ENCODE results near the gene UBE2E2. TPM values are rescaled to one million over a fixed set of nuclear protein-coding genes. Genes with fewer than 3 reads are reported as not detected.

Gene UBE2E2
- total and polyA plus RNA-seq, 2 donors (not counting 1 experiment from before 2014, with no cell fraction given), result 16.0 to 45.0 TPM

DNA sequence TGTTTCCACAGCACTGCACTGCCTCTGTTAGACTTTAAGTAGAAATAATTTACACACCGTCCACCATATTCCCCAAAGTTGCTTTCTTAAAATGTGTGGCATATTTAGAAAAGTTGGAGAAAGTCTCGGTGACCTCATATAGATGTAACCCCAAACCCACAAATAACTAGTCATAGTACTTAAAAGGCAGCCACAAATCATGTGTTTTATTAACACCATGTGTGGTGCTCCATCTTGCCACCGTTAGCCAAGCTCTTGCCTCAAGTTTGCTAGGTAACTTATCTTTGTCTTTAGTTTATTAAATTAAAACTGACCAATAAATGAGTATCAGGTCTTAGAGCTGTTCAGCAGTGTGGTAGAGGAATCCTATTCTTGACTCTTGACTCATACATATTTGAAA is 257.9 kb downstream of the UBE2E2 start:
- intact Hi-C loops (cut with micrococcal nuclease), result no loop called here
- no peak for DNase-seq
- H3K4me3 ChIP-seq (ENCODE audit: control extremely low read depth in 1 of 5, extremely low read depth in 1 of 5, insufficient read depth in 1 of 5, low read depth in 2 of 5, low read length in 4 of 5), result no peak overlapping the region
- no peaks in the 10 kb centered on the region for H3K9me3 ChIP-seq (ENCODE audit: control extremely low read depth in 1 of 3, control insufficient read depth in 2 of 3, insufficient read depth in 1 of 3, low read length in 2 of 3)
- no peaks in the 10 kb centered on the region for H4K20me1 ChIP-seq (ENCODE audit: control insufficient read depth, insufficient read depth, low read length, poor library complexity, severe bottlenecking)
- ChIA-PET POLR2A (no interaction called here), CTCF (no interaction called here)
- no peak overlapping the region for H3K27ac Mint-ChIP-seq
- no peaks in the 10 kb centered on the region for H3K27me3 ChIP-seq (replicated peaks in 1 of 4; ENCODE audit: control extremely low read depth in 1 of 4, control insufficient read depth in 3 of 4, insufficient read depth in 4 of 4, low read length in 3 of 4)
- H3K4me3 Mint-ChIP-seq, result no peak overlapping the region
- no peak for TF ChIP-seq EZH2 (IDR thresholded peaks at IDR 0.05; ENCODE audit: borderline replicate concordance, insufficient read depth, low read depth, low read length, poor library complexity, severe bottlenecking)
- TF ChIP-seq, protein P1, sequence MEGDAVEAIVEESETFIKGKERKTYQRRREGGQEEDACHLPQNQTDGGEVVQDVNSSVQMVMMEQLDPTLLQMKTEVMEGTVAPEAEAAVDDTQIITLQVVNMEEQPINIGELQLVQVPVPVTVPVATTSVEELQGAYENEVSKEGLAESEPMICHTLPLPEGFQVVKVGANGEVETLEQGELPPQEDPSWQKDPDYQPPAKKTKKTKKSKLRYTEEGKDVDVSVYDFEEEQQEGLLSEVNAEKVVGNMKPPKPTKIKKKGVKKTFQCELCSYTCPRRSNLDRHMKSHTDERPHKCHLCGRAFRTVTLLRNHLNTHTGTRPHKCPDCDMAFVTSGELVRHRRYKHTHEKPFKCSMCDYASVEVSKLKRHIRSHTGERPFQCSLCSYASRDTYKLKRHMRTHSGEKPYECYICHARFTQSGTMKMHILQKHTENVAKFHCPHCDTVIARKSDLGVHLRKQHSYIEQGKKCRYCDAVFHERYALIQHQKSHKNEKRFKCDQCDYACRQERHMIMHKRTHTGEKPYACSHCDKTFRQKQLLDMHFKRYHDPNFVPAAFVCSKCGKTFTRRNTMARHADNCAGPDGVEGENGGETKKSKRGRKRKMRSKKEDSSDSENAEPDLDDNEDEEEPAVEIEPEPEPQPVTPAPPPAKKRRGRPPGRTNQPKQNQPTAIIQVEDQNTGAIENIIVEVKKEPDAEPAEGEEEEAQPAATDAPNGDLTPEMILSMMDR (IDR thresholded peaks at IDR 0.05), result no peak
- H3K9me3 Mint-ChIP-seq (ENCODE audit: insufficient read depth), result no peaks in the 10 kb centered on the region
- no CpG with 5 or more reads among the region's 3 CpGs for WGBS (ENCODE audit: insufficient coverage)
- H3K4me1 Mint-ChIP-seq, result peaks cover 37% of the 10 kb centered on the region
- no peaks in the 10 kb centered on the region for H3K27me3 Mint-ChIP-seq
- no peak overlapping the region for H3K4me2 ChIP-seq (replicated peaks; ENCODE audit: low read depth, low read length, poor library complexity, severe bottlenecking)
- H2AFZ ChIP-seq (ENCODE audit: insufficient read depth, low read depth, low read length, poor library complexity, severe bottlenecking), result no peak overlapping the region
- H3K4me1 ChIP-seq (ENCODE audit: control insufficient read depth in 2 of 2, insufficient read depth in 2 of 2, low read length in 2 of 2), result peaks cover 7 to 10% of the 10 kb centered on the region in 2 donors
- H3K9ac ChIP-seq (ENCODE audit: low read length), result no peak overlapping the region
- H3K27ac ChIP-seq (ENCODE audit: low read length in 2 of 2), result no peak overlapping the region
- H3K36me3 ChIP-seq (replicated peaks in 1 of 2; ENCODE audit: control extremely low read depth in 1 of 2, control insufficient read depth in 1 of 2, extremely low read depth in 1 of 2, insufficient read depth in 2 of 2, low read length in 1 of 2), result no peaks in the 10 kb centered on the region
- peaks cover 53% of the 10 kb centered on the region for H3K79me2 ChIP-seq (ENCODE audit: control insufficient read depth, insufficient read depth, low read length)
- no peak for ATAC-seq (ENCODE audit: low read depth)

GRCh38 chr3:23463791-23464190 is 260.7 kb downstream of the UBE2E2 start:
- no peaks in the 10 kb centered on the region for H3K36me3 ChIP-seq (replicated peaks in 1 of 2; ENCODE audit: control extremely low read depth in 1 of 2, control insufficient read depth in 1 of 2, extremely low read depth in 1 of 2, insufficient read depth in 2 of 2, low read length in 1 of 2)
- WGBS (ENCODE audit: insufficient coverage), result no CpG with 5 or more reads among the region's 3 CpGs
- H3K27ac Mint-ChIP-seq, result no peak overlapping the region
- peaks cover 53% of the 10 kb centered on the region for H3K79me2 ChIP-seq (ENCODE audit: control insufficient read depth, insufficient read depth, low read length)
- no peak overlapping the region for H3K4me2 ChIP-seq (replicated peaks; ENCODE audit: low read depth, low read length, poor library complexity, severe bottlenecking)
- intact Hi-C loops (cut with micrococcal nuclease), result no loop called here
- no peak overlapping the region for H3K27ac ChIP-seq (ENCODE audit: low read length in 2 of 2)
- TF ChIP-seq EZH2 (IDR thresholded peaks at IDR 0.05; ENCODE audit: borderline replicate concordance, insufficient read depth, low read depth, low read length, poor library complexity, severe bottlenecking), result no peak
- TF ChIP-seq, protein P1 (IDR thresholded peaks at IDR 0.05), result no peak
- DNase-seq (no peak), ATAC-seq (ENCODE audit: low read depth) (no peak)
- peaks cover 7% of the 10 kb centered on the region for H4K20me1 ChIP-seq (ENCODE audit: control insufficient read depth, insufficient read depth, low read length, poor library complexity, severe bottlenecking)
- no peak overlapping the region for H3K4me3 ChIP-seq (ENCODE audit: control extremely low read depth in 1 of 5, extremely low read depth in 1 of 5, insufficient read depth in 1 of 5, low read depth in 2 of 5, low read length in 4 of 5)
- peaks cover 19% of the 10 kb centered on the region for H3K4me1 Mint-ChIP-seq
- no peaks in the 10 kb centered on the region for H3K27me3 Mint-ChIP-seq
- no peaks in the 10 kb centered on the region for H3K4me1 ChIP-seq (ENCODE audit: control insufficient read depth in 2 of 2, insufficient read depth in 2 of 2, low read length in 2 of 2)
- no peak overlapping the region for H3K9ac ChIP-seq (ENCODE audit: low read length)
- H3K4me3 Mint-ChIP-seq, result no peak overlapping the region
- ChIA-PET CTCF (interaction anchor here (1.0 kb wide), 1 partner anchor 8 kb away, joined by 3 read pairs; no protein-coding TSS in a partner anchor), POLR2A (no interaction called here)
- no peaks in the 10 kb centered on the region for H3K27me3 ChIP-seq (replicated peaks in 1 of 4; ENCODE audit: control extremely low read depth in 1 of 4, control insufficient read depth in 3 of 4, insufficient read depth in 4 of 4, low read length in 3 of 4)
- peaks cover 15% of the 10 kb centered on the region for H3K9me3 Mint-ChIP-seq (ENCODE audit: insufficient read depth)
- H2AFZ ChIP-seq (ENCODE audit: insufficient read depth, low read depth, low read length, poor library complexity, severe bottlenecking), result no peak overlapping the region
- H3K9me3 ChIP-seq (ENCODE audit: control extremely low read depth in 1 of 3, control insufficient read depth in 2 of 3, insufficient read depth in 1 of 3, low read length in 2 of 3), result peaks cover 3 to 7% (median 5%) of the 10 kb centered on the region in 3 donors

All from B cell (primary cell).